GM12874 (cell line): ENCODE data around the gene PITPNM1.

Experiments used
- CTCF ChIP-seq: IDR thresholded peaks from 2 replicates; pipeline ENCODE4 v1.5.1; 2011; ENCODE audit warnings: low read depth, mild to moderate bottlenecking, control low read depth, low read length, moderate library complexity; ENCODE audit not compliant: insufficient read depth

Gene PITPNM1

DNA sequence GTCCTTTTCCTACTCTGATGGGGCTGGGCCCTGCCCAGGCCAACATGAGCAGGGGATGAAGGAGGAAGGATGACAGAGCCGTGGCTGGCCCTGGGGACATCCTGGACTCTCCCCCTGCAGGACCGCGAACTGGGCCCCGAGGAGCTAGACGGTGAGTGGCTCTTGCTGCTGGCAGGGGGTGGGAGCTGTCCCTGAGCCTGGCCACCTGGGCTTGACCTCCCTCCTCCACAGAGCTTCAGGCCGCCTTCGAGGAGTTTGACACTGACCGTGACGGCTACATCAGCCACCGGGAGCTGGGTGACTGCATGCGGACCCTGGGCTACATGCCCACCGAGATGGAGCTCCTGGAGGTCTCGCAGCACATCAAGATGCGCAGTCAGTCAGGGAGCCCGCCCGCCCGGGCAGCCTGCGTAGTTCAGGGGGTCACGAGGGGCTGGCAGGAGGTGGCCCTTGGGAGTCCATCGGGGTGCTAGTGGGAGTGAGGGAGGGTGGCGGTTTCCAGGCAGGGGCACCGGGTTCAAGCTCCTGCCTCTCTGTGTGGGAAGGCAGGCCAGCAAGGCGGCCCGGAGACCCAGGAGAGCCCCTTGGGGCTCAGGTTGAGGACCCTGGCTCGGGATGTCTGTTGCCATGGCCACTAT lies 49.0 kb downstream of the PITPNM1 start:
- no peak for TF ChIP-seq CTCF

DNA sequence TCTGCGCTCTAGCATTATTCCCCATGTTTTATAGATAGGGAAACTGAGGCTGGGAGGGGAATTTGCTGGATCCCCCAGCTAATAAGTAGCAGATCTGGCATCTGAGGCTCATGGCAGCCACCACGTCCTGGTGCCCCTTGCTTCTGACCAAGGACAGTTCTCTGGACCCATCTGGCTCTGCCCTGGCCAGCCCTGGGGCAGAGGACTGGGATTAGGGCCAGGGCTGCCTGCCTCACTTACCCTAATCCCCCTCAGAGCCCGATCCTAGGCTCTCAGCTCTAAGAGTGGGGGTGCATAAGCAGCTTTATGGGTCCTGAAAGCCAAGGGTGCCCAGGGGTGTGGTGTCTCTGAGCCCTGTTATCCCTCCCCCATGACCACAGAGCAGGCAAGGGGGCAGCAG lies 50.1 kb downstream of the PITPNM1 start, which contains the start of gene CABP4:
CABP4 (plus strand) TSS at position 301 of the 400 bp plus-strand sequence; CDS start at position 371, 70 bp downstream.
- TF ChIP-seq CTCF, result no peak

DNA sequence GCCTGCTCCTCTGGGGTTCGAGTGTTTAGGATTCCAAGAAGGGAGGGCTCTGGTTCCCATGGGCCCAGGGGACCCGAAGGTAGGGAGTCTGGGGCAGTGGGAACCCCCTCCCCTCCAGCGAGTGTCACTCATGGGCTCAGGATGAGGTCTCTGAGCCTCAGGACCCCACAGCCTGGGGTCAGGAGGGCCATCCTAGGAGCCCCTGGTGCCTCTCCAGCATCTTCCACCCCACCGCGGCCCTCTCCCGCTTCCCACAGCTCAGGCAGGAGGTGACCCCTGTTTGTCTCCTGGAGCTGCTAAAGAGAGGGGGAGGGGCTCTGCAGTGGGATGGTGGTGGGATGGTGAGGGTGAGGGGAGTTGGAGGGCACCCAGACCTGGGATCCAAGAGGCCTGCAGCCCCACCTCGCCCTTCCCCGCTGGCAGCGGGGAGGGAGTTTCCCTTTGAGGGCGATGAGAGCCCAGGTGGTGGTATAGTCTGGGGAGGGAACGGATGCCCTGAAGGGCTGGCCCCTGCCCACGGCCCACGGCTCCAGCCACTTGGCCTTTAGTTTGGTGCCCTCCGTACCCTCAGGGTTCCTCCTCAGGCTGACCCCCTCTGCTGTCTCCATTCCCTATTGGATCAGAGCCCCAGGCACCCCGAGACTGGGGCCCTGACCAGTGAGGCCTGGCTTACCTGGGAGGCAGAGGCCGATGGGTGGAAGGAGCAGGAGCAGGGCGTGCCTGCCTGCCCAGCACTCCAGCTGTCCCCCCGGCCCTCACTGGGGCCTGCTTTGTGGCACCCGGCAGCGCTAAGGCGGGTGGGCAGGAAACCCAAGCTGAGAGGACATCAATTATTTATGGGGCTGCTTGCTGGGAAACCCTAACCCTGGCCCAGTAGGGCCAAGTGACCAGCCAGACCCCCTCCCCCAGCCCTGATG lies 51.1 kb downstream of the PITPNM1 start:
- no peak for TF ChIP-seq CTCF

- no peak for TF ChIP-seq CTCF
These were observed 52.8 kb downstream of the PITPNM1 start, which contains the start of gene GPR152 for GRCh38 chr11:67452141-67452952. TSS of gene GPR152 (minus strand) at chr11:67452729. CDS start at chr11:67452724, 5 bp downstream.

- TF ChIP-seq CTCF, result no peak
These were observed 53.5 kb downstream of the PITPNM1 start for GRCh38 chr11:67451658-67451976.

GRCh38 chr11:67450796-67451657 lies 54.1 kb downstream of the PITPNM1 start:
- TF ChIP-seq CTCF, result no peak
